Raji (cell line): Measurements from ENCODE around the gene LONRF3.

Source experiments
- POLR2A ChIP-seq: IDR thresholded peaks from 2 replicates; pipeline ENCODE4 v1.6.1; 2011; ENCODE audit warnings: low read depth, low read length, control low read depth; ENCODE audit not compliant: insufficient read depth

The LONRF3 gene

DNA sequence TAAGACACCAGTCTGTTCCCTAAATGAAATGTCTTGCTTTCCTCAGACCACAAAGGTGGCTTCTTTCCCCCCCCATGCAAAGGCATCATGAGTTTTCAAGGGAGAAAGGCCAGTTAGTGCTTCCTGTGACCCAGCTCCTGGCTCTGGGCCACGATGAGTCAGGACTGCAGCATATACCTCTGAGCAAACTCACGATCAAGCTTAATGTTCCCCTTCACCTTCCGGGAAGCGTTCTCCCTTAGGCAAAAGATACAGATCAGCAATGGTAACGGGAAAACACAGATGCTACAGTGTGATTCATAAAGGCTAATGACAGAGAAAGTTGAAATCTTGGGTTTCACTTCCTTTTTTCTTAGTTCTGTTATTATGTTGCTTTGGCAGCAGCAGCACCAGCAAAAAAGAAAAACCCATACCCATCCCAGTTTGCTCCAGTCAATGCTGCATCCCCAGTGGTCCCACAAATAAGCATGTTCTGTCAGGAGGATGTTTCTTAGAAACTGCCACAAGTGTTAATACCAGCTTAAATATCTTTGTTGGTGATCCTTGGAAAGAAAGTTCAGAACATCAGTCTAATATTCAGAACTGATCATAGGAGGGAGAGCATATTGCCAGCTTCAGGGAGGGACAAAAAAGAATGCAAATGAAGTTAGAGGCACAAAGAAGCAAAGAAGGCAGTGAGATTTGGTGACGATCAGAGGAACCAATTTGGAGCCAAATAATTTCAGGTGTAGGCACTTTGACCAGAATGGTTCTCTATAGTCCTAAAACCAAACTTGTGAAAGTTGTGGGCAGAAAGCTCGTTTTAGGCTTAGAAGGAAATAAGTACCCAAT, 41.2 kb downstream of the LONRF3 start:
- no peak for TF ChIP-seq POLR2A

DNA sequence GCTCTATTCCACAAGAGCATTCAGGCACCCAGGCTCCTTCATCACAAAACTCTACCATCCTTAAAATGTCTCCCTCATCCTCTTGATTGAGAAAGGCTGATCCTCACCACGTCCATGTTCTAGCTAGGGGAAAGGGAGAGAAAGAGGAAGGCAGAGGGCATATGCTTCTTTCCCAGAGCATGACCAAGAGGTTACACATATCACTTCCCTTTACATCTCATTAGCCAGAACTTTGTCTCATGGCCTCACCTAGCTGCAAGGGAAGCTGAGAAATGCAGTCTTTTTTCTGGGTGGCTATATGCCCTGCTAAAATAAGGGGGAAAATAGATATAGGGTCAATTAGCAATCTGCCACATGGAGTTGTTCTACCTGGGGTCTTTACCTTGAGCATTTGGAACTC, 42.7 kb downstream of the LONRF3 start:
- TF ChIP-seq POLR2A, result no peak

DNA sequence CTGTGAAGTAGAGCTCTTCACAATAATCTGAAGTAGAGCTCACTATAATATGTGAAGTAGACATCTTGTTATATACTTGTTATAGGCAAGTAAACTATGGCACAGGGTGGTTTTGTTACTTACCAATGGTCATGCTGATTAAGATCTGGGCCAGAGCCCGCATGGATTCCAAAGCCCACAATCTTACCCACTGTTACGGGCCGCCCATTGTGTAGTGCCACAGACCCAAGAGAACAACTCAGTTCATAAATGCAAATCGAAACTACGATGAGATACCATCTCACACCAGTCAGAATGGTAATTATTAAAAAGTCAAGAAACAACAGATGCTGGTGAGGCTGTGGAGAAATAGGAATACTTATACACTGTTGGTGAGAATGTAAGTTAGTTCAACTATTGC, 51.5 kb downstream of the LONRF3 start:
- TF ChIP-seq POLR2A, result no peak

DNA sequence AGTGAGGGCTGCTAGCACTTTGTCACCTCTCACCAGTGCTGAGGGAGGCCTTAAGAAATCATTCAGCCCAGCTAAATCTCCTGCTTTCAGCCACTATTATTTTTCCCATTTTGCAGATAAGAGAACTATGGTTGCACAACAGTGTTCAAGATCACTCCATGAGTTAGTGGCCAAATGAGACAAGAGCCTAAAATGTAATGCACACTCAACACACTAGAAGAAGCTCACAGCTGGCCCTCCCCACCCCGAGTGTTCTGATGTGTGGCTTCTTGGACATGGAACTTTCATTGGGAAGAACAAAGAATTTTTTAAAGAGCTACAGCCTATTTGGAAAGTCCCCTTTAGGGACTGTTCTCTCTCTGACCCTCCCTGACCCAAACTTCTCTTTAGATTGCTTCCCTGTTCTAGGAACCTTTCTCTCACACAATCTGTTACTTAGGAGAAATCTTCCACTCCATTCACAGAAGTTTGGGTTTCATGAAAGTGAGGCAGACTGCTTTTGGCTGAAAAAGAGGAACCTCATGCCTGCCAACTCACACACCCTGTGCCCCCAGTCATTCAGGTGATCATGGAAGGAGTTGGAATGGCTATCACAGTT, 54.4 kb downstream of the LONRF3 start:
- TF ChIP-seq POLR2A, result no peak

DNA sequence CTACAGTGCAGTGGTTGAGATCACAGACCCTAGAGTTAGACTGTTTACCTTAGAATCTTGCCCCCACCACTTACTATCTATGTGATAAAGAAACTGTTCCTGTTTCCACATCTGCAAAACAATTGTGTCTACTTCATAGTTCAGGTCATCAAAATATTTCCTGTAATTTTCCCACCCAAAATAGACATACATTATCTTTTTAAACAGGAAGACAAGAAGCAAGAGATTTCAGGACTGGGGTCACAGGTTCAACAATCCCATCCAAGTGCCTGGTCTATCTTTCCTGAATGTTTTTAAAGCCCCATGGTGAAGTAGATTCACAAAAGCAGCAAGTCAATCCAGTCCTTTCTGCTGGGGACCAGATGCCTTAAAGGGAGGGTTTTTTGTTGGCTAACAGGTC, 56.6 kb downstream of the LONRF3 start:
- TF ChIP-seq POLR2A, result no peak

DNA sequence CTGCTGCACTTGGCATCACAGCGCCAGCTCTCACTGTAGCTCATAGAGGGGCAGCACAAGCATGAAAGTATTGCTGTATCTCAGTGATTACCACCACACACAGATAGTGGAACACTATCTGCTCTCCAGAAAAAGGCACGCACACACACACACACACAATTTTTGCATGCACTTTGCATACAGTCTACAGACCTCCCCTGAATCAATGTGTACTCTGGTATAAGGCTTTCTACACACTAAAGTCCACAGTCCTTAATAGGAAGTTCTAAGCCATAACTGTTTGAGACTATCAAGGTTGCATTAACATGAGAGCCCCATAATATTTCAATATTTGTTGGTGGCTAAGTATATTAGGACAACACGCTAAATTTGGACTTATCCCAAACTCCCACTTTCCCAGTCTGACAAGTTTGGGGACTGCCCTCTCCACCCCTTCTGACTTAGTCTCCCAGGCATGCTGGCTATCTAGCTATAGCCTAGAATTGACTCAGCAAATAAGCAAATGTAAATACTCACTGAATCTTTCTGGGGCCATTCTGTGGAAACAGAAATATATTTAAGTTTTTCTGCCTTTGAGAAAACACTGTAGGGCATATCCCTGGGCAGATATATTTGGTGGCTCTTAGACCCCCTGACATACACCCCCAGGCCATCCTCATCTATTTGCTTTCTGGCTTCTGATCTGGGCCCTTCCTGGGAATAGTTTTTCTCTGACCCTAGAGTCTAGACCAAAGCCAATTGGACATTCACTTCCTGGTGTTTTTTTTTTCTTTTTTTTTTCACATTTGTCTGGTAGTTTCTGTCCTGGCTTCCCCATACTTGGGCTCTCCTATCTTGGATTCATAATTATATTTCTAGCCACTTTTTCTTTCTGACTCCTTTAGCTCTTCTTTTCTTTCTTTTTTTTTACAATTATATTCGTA, 62.0 kb downstream of the LONRF3 start:
- no peak for TF ChIP-seq POLR2A

DNA sequence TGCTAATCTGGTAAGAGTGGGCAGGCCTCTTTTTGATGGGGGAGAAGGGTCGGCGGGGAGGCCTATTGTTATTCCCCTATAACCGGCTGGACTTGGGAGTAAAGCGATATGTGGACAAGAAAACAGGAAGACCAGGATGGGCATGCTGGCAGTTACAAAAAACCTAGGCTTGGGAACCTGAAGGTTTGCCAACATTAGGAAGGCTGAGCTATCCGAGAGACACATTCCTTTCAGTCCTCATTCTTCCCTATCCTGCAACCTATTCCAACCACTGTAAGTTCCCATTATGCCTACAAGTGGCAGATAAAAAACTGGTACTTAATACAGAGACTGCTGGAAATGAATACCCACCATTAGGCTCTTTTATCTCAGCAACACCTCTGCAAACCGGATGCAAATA, 66.0 kb downstream of the LONRF3 start:
- TF ChIP-seq POLR2A, result no peak

DNA sequence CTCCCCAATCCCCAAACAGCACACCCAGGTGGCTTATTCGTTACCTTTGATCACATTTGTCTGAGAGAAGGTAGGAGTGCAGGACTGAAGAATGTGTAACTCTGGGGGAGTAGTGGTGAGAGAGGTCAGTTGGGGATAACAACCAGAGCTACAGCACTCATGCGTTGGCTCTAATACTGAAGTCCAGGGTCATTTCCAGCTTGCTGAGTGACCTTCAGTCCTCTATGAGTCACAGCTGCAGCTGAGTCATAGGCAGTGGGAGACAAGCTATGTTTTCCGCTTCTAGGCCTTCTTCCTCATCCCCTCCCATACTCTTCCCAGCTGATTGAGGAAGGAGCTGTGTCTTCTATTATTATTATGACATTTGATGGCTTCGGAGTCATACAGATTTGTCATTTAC, 66.8 kb downstream of the LONRF3 start:
- no peak for TF ChIP-seq POLR2A

DNA sequence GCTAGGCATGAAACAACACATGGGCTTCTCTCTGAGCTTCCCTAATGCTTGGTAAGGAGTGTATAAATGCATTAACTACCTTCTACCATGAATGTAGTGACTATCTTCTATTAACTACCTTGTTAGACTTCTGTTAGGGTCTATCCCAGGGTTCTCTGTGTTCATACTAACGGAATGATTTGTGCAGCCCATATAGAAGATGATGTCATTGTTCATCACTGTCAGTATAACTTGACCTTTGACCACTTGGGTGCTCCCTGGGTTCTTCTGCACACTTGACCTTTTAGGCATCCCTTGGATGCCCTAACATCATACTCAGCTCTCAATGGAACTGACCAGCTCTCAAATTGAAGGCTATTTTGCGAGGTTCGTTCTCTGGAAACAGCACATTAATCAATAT, 67.6 kb downstream of the LONRF3 start:
- no peak for TF ChIP-seq POLR2A

DNA sequence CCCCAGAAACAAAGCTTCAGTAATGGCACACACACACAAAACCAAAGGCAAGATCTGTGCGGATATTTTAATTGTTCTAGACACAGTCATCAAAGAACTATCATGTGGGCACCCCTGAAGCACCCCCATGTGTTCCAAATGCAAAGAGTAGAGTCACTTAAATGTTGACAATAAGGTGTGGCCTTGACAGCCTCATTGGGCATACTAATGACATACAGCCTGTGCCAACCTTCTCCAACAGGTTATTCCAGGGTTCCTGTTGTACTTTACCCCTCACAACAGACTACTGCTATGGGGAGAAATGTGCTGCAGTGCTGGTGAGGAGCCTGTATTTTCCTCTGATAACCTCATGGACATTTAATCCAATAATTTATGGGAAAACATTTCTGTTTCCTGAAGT, 68.6 kb downstream of the LONRF3 start:
- TF ChIP-seq POLR2A, result no peak

DNA sequence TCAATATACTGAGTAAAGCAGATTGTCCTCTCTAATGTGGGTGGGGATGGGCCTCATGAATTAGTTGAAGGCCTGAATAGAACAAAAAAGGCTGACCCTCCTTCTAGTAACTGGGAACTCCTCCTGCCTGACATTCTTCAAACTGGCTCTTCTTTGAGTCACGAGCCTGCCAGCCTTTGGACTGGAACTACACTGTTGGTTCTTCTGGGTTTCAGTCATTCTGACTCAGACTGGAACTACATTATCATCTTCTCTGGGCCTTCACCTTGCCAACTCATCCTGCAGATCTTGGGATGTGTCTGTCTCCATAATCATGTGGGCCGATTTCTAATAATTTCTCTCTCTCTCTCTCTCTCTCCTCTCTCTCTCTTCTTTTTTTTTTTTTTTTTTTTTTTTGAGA, 71.5 kb downstream of the LONRF3 start:
- no peak for TF ChIP-seq POLR2A

DNA sequence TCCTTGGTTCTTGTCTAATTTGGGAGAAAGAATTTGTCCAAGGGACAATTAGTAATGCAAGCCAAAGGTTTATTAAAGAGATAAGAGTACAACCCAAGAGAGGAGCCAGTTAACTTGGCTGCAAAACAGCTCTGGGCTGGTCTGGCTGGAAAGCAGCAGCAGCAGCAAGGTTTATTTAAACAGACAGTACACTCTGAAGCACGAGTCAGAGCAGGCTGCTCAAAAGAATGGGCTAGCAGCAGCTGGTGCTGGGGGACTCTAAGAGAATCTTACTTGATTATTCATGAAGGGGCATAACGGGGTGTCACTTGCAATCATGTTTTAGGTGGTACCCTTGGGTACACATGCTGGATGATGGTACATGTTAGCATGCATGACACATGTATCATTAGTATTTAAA, 81.3 kb downstream of the LONRF3 start:
- no peak for TF ChIP-seq POLR2A

DNA sequence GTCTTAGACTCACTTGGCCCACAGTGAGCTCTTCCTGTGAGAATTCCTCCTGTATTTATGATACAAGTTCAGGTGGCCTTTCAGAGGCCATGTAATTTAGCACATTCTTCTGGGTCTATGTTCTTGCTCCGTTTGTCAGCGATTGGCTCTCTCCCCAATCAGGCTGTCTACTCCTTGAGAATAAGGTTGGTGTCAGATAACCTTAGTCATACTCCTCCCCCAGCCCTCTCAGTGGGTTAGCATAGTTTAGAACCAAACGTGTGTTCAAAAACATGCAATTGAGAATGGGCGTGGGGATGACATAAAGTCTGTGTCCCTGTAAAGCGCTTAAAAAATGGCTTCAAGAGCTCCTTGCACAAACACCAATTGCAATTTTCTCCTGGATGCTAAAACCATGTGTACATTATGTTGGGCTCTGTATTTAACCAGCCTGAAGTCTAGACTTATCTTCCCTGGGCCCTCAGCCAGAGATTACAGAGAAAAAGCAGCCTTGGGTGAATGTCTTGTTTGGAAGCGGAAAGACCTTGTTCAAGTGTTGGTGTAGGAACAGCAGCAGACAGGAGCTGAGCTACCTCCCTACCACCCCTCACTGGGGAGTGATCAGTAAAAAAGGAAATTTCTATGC, 88.4 kb downstream of the LONRF3 start:
- no peak for TF ChIP-seq POLR2A

DNA sequence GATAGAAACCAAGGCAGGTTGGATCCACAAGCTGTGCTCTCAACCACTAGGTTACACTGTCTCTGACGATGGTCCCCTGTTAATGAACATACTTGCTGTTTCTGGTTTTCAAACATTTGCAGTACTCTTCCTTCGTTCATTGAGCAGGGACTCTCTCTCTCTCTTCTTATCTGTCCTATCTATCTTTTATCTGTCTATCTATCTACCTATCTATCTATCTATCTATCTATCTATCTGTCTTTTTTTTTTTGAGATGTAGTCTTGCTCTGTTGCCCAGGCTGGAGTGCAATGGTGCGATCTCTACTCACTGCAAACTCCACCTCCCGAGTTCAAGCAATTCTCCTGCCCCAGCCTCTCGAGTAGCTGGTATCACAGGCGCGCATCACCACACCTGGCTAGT, 89.0 kb downstream of the LONRF3 start:
- no peak for TF ChIP-seq POLR2A

DNA sequence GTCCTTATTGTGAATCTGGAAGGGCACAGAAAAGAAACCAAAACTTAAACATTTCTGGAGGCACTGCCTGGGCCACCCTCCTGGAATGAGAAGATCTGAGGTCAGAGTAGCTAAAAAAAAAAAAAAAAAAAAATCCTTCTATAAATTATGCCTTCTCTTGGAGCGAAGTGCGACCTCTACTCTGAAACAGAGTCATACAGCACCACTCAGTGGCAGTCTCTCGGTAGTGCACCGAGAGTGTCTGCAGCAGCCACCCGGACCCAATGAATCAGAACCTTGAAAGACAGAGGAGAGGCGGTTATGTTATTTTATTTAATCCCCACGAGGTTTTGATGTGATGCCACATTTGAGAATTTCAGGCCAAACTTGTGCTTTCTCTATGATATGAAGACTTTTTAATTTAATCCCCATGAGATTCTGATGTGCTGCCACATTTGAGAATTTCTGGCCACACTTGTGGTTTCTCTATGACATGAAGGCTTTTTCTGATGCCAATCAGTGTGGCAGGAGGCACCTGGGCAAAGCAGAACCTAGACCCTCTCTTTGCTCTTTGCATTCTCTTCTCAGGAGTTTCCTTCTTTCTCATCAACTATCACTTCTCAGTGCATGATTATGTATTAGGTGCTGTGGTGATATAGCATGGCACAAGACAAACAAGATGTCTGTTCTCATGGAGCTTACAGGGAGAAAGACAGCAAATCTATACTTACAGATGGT, 92.8 kb downstream of the LONRF3 start:
- TF ChIP-seq POLR2A, result no peak
